ENCODE results near the gene PRIMPOL.

DNA sequence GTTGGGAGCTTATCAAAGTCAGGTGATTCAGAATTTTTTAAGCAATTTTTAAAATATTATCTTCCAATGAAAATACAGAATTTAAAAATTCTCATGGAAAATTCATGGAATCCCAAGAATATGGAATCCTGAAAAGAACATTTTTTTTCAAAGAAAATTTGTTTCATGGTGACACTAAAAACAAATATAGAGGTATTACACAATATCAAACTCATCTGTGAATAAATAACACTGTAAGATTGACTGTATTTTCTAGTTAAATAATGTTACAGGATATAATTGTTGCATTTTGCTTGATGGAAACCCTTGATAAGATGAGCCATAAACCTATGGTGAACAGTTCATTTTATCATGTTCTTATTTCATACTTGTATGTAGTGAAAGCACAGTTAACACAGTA is 11.4 kb downstream of the PRIMPOL start:
- TF ChIP-seq, protein P1, sequence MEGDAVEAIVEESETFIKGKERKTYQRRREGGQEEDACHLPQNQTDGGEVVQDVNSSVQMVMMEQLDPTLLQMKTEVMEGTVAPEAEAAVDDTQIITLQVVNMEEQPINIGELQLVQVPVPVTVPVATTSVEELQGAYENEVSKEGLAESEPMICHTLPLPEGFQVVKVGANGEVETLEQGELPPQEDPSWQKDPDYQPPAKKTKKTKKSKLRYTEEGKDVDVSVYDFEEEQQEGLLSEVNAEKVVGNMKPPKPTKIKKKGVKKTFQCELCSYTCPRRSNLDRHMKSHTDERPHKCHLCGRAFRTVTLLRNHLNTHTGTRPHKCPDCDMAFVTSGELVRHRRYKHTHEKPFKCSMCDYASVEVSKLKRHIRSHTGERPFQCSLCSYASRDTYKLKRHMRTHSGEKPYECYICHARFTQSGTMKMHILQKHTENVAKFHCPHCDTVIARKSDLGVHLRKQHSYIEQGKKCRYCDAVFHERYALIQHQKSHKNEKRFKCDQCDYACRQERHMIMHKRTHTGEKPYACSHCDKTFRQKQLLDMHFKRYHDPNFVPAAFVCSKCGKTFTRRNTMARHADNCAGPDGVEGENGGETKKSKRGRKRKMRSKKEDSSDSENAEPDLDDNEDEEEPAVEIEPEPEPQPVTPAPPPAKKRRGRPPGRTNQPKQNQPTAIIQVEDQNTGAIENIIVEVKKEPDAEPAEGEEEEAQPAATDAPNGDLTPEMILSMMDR (IDR thresholded peaks at IDR 0.05): no peak
- no peak for TF ChIP-seq POLR2A (IDR thresholded peaks at IDR 0.05)

Measured in adrenal gland (tissue), 5 donors.